Trophoblast cell (in vitro differentiated cells and primary cell): ENCODE data around the gene TCAF1.

Source experiments
- DNase-seq, 2 donors: peaks; one replicate each; pipeline ENCODE4 v3.0.0-alpha.2; 2016
- H2AFZ ChIP-seq: 2 replicates; pipeline ENCODE4 v1.6.1; 2013; ENCODE audit warnings: low read length, moderate library complexity, mild to moderate bottlenecking; ENCODE audit not compliant: insufficient read depth, poor library complexity
- H2AK5ac ChIP-seq: 2 replicates; pipeline ENCODE4 v1.6.1; 2013; ENCODE audit warnings: mild to moderate bottlenecking, low read length
- H2BK120ac ChIP-seq: 2 replicates; pipeline ENCODE4 v1.6.1; 2013; ENCODE audit warnings: low read length, mild to moderate bottlenecking, moderate library complexity; ENCODE audit not compliant: insufficient read depth, poor library complexity
- H2BK12ac ChIP-seq: 2 replicates; pipeline ENCODE4 v1.6.1; 2013; ENCODE audit warnings: mild to moderate bottlenecking, low read length, moderate library complexity
- H2BK5ac ChIP-seq: 2 replicates; pipeline ENCODE4 v1.6.1; 2013; ENCODE audit warnings: low read length, low read depth, moderate library complexity, mild to moderate bottlenecking; ENCODE audit not compliant: poor library complexity
- H3K14ac ChIP-seq: 2 replicates; pipeline ENCODE4 v1.6.1; 2013; ENCODE audit warnings: mild to moderate bottlenecking, low read length
- H3K18ac ChIP-seq: 2 replicates; pipeline ENCODE4 v1.6.1; 2013; ENCODE audit warnings: mild to moderate bottlenecking, low read length
- H3K23ac ChIP-seq: 2 replicates; pipeline ENCODE4 v1.6.1; 2013; ENCODE audit warnings: low read length
- H3K27ac ChIP-seq: 2 replicates; pipeline ENCODE4 v1.5.1; 2013; ENCODE audit warnings: low read depth, mild to moderate bottlenecking, inconsistent platforms, low read length, moderate library complexity
- H3K27me3 ChIP-seq: 2 replicates; pipeline ENCODE4 v1.6.1; 2013; ENCODE audit warnings: inconsistent platforms, mild to moderate bottlenecking, low read length, moderate library complexity; ENCODE audit not compliant: insufficient read depth
- H3K36me3 ChIP-seq, 2 experiments: 1 replicate in 1 of 2; 2 replicates in 1 of 2; pipeline ENCODE4 v1.6.1; 2013; ENCODE audit warnings: low read length in 2 of 2, mild to moderate bottlenecking in 2 of 2, moderate library complexity in 1 of 2; ENCODE audit not compliant: insufficient read depth in 2 of 2, control insufficient read depth in 1 of 2
- H3K4ac ChIP-seq: 2 replicates; pipeline ENCODE4 v1.6.1; 2013; ENCODE audit warnings: low read depth, mild to moderate bottlenecking, low read length, moderate library complexity
- H3K4me1 ChIP-seq, 2 experiments: 1 replicate in 1 of 2; 2 replicates in 1 of 2; pipeline ENCODE4 v1.6.1; 2013; ENCODE audit warnings: low read length in 2 of 2, mild to moderate bottlenecking in 2 of 2, moderate library complexity in 1 of 2; ENCODE audit not compliant: insufficient read depth in 2 of 2, control insufficient read depth in 1 of 2
- H3K4me2 ChIP-seq: 2 replicates; pipeline ENCODE4 v1.6.1; 2013; ENCODE audit warnings: inconsistent platforms, mild to moderate bottlenecking, low read length, moderate library complexity
- H3K4me3 ChIP-seq: 2 replicates; pipeline ENCODE4 v1.5.1; 2013; ENCODE audit warnings: mild to moderate bottlenecking, low read depth, low read length, inconsistent platforms
- H3K79me1 ChIP-seq: one replicate; pipeline ENCODE4 v1.6.1; 2013; ENCODE audit warnings: low read length
- H3K79me2 ChIP-seq: 2 replicates; pipeline ENCODE4 v1.6.1; 2013; ENCODE audit warnings: low read length, mild to moderate bottlenecking; ENCODE audit not compliant: control insufficient read depth, insufficient read depth, poor library complexity
- H3K9ac ChIP-seq: 2 replicates; pipeline ENCODE4 v1.6.1; 2013; ENCODE audit warnings: mild to moderate bottlenecking, low read length
- H3K9me3 ChIP-seq: 2 replicates; pipeline ENCODE4 v1.6.1; 2013; ENCODE audit warnings: low read depth, mild to moderate bottlenecking, control low read depth, inconsistent platforms, low read length; ENCODE audit not compliant: insufficient read depth
- H4K12ac ChIP-seq: 2 replicates; pipeline ENCODE4 v1.6.1; 2013; ENCODE audit warnings: low read depth, mild to moderate bottlenecking, low read length, moderate library complexity
- H4K8ac ChIP-seq: 2 replicates; pipeline ENCODE4 v1.6.1; 2013; ENCODE audit warnings: low read depth, mild to moderate bottlenecking, low read length, moderate library complexity
- H4K91ac ChIP-seq: one replicate; pipeline ENCODE4 v1.6.1; 2013; ENCODE audit warnings: low read depth, mild to moderate bottlenecking, low read length, moderate library complexity
- WGBS: extraction: QIAGEN DNeasy Blood & Tissue Kit; methylation state at CpG from one replicate; pipeline ENCODE4 v1.1.7; 2013; ENCODE audit warnings: missing lambda C conversion rate; ENCODE audit not compliant: insufficient read length, insufficient coverage; ENCODE audit errors: extremely low coverage; 5-methylcytosine and 5-hydroxymethylcytosine counted together

Gene TCAF1

DNA sequence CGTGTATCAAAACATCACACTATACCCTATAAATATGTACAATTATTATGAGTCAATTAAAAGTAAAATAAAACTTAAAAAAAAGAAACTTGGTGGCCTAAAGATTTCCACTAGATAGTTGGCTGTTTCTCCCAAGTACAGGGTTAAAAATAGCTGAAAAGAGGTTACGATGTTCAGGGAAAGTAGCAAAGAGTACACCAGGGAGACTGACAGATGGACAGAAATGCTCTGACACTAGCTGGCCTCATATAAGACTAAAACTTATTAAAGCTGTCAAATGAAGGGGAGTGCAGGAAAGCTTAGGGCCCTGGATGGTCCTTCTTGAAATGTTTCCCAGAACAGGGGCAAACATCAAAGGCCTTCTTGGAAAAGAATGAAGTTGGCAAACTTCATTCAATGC, 51.3 kb downstream of the TCAF1 start:
- Histone ChIP-seq H3K14ac (no peak overlapping the region), H3K9me3 (no peaks in the 10 kb centered on the region), H3K36me3 (no peaks in the 10 kb centered on the region), H3K23ac (no peak overlapping the region), H3K18ac (no peak overlapping the region), H2BK120ac (no peak overlapping the region), H3K79me1 (no peaks in the 10 kb centered on the region), H2BK5ac (no peak overlapping the region), H3K4ac (no peak overlapping the region), H4K12ac (no peak overlapping the region), H3K4me3 (no peak overlapping the region), H3K9ac (no peak overlapping the region), H3K4me1 (no peaks in the 10 kb centered on the region), H4K91ac (no peak overlapping the region), H2AFZ (no peak overlapping the region), H3K27ac (no peak overlapping the region), H2AK5ac (no peak overlapping the region), H3K27me3 (no peaks in the 10 kb centered on the region), H4K8ac (no peak overlapping the region), H2BK12ac (no peak overlapping the region), H3K4me2 (no peak overlapping the region), H3K79me2 (no peaks in the 10 kb centered on the region)
- DNase-seq, result no peak
- WGBS, result no CpG with 5 or more reads among the region's 2 CpGs

- no peak overlapping the region for H3K27ac ChIP-seq
- H3K4me3 ChIP-seq, result no peak overlapping the region
- no peaks in the 10 kb centered on the region for H3K4me1 ChIP-seq
- H2BK5ac ChIP-seq, result no peak overlapping the region
- no peak overlapping the region for H2AFZ ChIP-seq
- no peak overlapping the region for H2BK12ac ChIP-seq
- no peak overlapping the region for H3K18ac ChIP-seq
- DNase-seq, result no peak
- no peak overlapping the region for H3K9ac ChIP-seq
- H3K36me3 ChIP-seq, result no peaks in the 10 kb centered on the region
- H3K4me2 ChIP-seq, result no peak overlapping the region
- no peak overlapping the region for H2AK5ac ChIP-seq
- H3K14ac ChIP-seq, result no peak overlapping the region
- H4K12ac ChIP-seq, result no peak overlapping the region
- no peak overlapping the region for H2BK120ac ChIP-seq
- no CpG with 5 or more reads among the region's 3 CpGs for WGBS
- no peak overlapping the region for H4K8ac ChIP-seq
- H3K27me3 ChIP-seq, result no peaks in the 10 kb centered on the region
- H3K79me1 ChIP-seq, result no peaks in the 10 kb centered on the region
- H3K4ac ChIP-seq, result no peak overlapping the region
- no peaks in the 10 kb centered on the region for H3K79me2 ChIP-seq
- H4K91ac ChIP-seq, result no peak overlapping the region
- H3K23ac ChIP-seq, result no peak overlapping the region
- H3K9me3 ChIP-seq, result no peaks in the 10 kb centered on the region
Observed at GRCh38 chr7:143849785-143850479, 52.0 kb downstream of the TCAF1 start.

DNA sequence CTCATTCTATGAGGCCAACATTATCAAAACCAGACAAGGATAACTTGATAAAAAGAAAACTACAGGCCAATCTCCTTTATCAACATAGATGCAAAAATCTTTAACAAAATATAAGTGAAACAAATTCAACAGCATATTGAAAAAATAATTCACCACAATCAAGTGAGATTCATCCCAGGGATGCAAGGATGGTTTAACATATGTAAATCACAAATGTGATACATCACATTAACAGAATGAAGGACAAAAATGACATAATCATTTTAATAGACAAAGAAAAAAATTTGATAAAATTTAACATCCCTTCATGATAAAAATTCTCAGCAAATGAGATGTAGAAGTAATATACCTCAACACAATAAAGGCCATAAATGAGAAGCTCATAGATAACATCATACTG, 53.8 kb downstream of the TCAF1 start:
- Histone ChIP-seq H2AFZ (no peak overlapping the region), H3K4ac (no peak overlapping the region), H3K79me2 (no peaks in the 10 kb centered on the region), H2BK12ac (no peak overlapping the region), H3K27me3 (no peaks in the 10 kb centered on the region), H3K23ac (no peak overlapping the region), H3K18ac (no peak overlapping the region), H2BK120ac (no peak overlapping the region), H3K4me3 (no peak overlapping the region), H3K14ac (no peak overlapping the region), H4K8ac (no peak overlapping the region), H3K79me1 (no peaks in the 10 kb centered on the region), H3K4me2 (no peak overlapping the region), H2AK5ac (no peak overlapping the region), H2BK5ac (no peak overlapping the region), H3K9me3 (no peaks in the 10 kb centered on the region), H3K9ac (no peak overlapping the region), H3K27ac (no peak overlapping the region), H4K91ac (no peak overlapping the region), H3K36me3 (no peaks in the 10 kb centered on the region), H4K12ac (no peak overlapping the region), H3K4me1 (no peaks in the 10 kb centered on the region)
- DNase-seq, result no peak

DNA sequence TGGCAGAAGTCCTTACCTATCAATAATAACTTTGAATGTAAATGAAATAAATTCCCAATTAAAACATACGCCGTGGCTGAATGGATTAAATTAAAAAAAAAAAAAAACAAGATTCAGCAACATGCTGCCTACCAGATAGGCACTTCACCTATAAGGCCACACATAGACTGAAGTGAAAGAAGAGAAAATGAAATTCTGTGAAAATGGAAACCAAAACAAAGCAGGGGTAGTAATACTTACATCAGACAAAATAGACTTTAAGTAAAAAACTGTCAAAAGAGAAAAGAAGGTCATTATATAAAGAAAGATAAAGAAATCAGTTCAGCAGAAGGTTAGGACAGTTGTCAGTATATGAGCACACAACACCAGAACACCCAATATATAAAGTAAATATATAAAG, 55.3 kb downstream of the TCAF1 start:
- Histone ChIP-seq H3K4me1 (no peaks in the 10 kb centered on the region), H2AFZ (no peak overlapping the region), H3K9me3 (no peaks in the 10 kb centered on the region), H2BK5ac (no peak overlapping the region), H3K4ac (no peak overlapping the region), H3K14ac (no peak overlapping the region), H3K27me3 (no peaks in the 10 kb centered on the region), H3K27ac (no peak overlapping the region), H3K18ac (no peak overlapping the region), H4K8ac (no peak overlapping the region), H4K91ac (no peak overlapping the region), H3K79me2 (no peaks in the 10 kb centered on the region), H2BK12ac (no peak overlapping the region), H3K9ac (no peak overlapping the region), H2BK120ac (no peak overlapping the region), H2AK5ac (no peak overlapping the region), H4K12ac (no peak overlapping the region), H3K23ac (no peak overlapping the region), H3K4me3 (no peak overlapping the region), H3K79me1 (no peaks in the 10 kb centered on the region), H3K36me3 (no peaks in the 10 kb centered on the region), H3K4me2 (no peak overlapping the region)
- DNase-seq, result no peak
- WGBS, result no CpG with 5 or more reads among the region's 2 CpGs
